Mesendoderm (in vitro differentiated cells): ENCODE measurements around the gene PLPPR1.

Experiments used
- DNase-seq: peaks from one replicate; pipeline ENCODE4 v3.0.0; 2013
- H2AK5ac ChIP-seq: 2 replicates; pipeline ENCODE4 v1.6.1; 2013; ENCODE audit warnings: low read length, inconsistent platforms
- H2BK120ac ChIP-seq: 2 replicates; pipeline ENCODE4 v1.6.1; 2013; ENCODE audit warnings: low read depth, mild to moderate bottlenecking, low read length, moderate library complexity, mixed read lengths
- H2BK15ac ChIP-seq: replicated peaks from 2 replicates; pipeline ENCODE4 v1.6.1; 2013; ENCODE audit warnings: low read depth, mild to moderate bottlenecking, moderate library complexity
- H2BK5ac ChIP-seq: 2 replicates; pipeline ENCODE4 v1.6.1; 2013; ENCODE audit warnings: low read length, inconsistent platforms
- H3K18ac ChIP-seq: 2 replicates; pipeline ENCODE4 v1.6.1; 2013; ENCODE audit warnings: mild to moderate bottlenecking, low read length, mixed read lengths
- H3K23ac ChIP-seq: one replicate; pipeline ENCODE4 v1.6.1; 2013; ENCODE audit warnings: low read length
- H3K27ac ChIP-seq: 2 replicates; pipeline ENCODE4 v1.5.1; 2013; ENCODE audit warnings: low read depth, mild to moderate bottlenecking, inconsistent platforms, low read length, moderate library complexity
- H3K27me3 ChIP-seq: 2 replicates; pipeline ENCODE4 v1.6.1; 2013; ENCODE audit warnings: low read length, control low read depth, mild to moderate bottlenecking, inconsistent platforms; ENCODE audit not compliant: insufficient read depth, poor library complexity
- H3K36me3 ChIP-seq: 2 replicates; pipeline ENCODE4 v1.6.1; 2013; ENCODE audit warnings: low read length, inconsistent platforms; ENCODE audit not compliant: control insufficient read depth, insufficient read depth
- H3K4ac ChIP-seq: one replicate; pipeline ENCODE4 v1.6.1; 2013; ENCODE audit warnings: low read depth, mild to moderate bottlenecking, low read length, moderate library complexity
- H3K4me1 ChIP-seq: 2 replicates; pipeline ENCODE4 v1.6.1; 2013; ENCODE audit warnings: low read depth, low read length, inconsistent platforms; ENCODE audit not compliant: control insufficient read depth
- H3K4me2 ChIP-seq: 2 replicates; pipeline ENCODE4 v1.6.1; 2013; ENCODE audit warnings: low read length
- H3K4me3 ChIP-seq: 2 replicates; pipeline ENCODE4 v1.5.1; 2013; ENCODE audit warnings: mild to moderate bottlenecking, low read length
- H3K56ac ChIP-seq: one replicate; pipeline ENCODE4 v1.6.1; 2013; ENCODE audit warnings: low read length
- H3K79me1 ChIP-seq: 2 replicates; pipeline ENCODE4 v1.6.1; 2013; ENCODE audit warnings: low read length, inconsistent platforms
- H3K79me2 ChIP-seq: 2 replicates; pipeline ENCODE4 v1.6.1; 2013; ENCODE audit warnings: mild to moderate bottlenecking, low read length; ENCODE audit not compliant: control insufficient read depth, insufficient read depth
- H3K9ac ChIP-seq: 2 replicates; pipeline ENCODE4 v1.6.1; 2013; ENCODE audit warnings: low read length, inconsistent platforms
- H4K5ac ChIP-seq: one replicate; pipeline ENCODE4 v1.6.1; 2013; ENCODE audit warnings: low read length
- H4K8ac ChIP-seq: one replicate; pipeline ENCODE4 v1.6.1; 2013; ENCODE audit warnings: low read depth, mild to moderate bottlenecking, control low read depth, low read length, moderate library complexity
- WGBS: extraction: QIAGEN DNeasy Blood & Tissue Kit; methylation state at CpG from one replicate; pipeline ENCODE4 v1.1.7; 2013; ENCODE audit warnings: low lambda C conversion rate, missing lambda C conversion rate; ENCODE audit not compliant: insufficient coverage; ENCODE audit errors: extremely low coverage; 5-methylcytosine and 5-hydroxymethylcytosine counted together

Gene PLPPR1

DNA sequence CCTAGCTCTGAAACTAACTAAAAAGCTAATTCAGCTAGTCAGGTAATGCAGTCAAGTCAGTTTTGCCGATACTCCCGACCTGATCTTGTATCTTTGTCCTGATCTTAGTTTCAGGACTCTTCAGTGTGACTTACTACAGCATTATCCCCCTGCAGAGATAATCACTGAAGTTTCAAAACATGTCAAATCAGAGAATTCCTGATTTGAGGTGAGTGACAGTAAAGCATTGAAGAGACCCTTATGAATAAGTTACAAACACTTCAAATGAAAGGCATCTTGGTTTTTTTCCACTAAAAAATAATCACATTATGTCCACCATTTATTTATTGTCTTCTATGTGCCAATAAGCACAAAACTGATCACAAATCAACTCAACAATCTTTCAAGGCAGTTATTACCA, 308.7 kb downstream of the PLPPR1 start:
- Histone ChIP-seq H3K79me2 (no peaks in the 10 kb centered on the region), H4K5ac (no peak overlapping the region), H4K8ac (no peak overlapping the region), H2BK120ac (no peak overlapping the region), H3K9ac (no peak overlapping the region), H2BK15ac (no peak overlapping the region), H3K4me3 (no peak overlapping the region), H3K4ac (no peak overlapping the region), H3K27ac (no peak overlapping the region), H3K36me3 (no peaks in the 10 kb centered on the region), H3K56ac (no peak overlapping the region), H3K27me3 (no peaks in the 10 kb centered on the region), H3K4me1 (no peaks in the 10 kb centered on the region), H3K23ac (no peak overlapping the region), H2AK5ac (no peak overlapping the region), H3K4me2 (no peak overlapping the region), H3K18ac (no peak overlapping the region), H2BK5ac (no peak overlapping the region), H3K79me1 (no peaks in the 10 kb centered on the region)
- WGBS = no CpG with 5 or more reads among the region's 2 CpGs
- DNase-seq = no peak

DNA sequence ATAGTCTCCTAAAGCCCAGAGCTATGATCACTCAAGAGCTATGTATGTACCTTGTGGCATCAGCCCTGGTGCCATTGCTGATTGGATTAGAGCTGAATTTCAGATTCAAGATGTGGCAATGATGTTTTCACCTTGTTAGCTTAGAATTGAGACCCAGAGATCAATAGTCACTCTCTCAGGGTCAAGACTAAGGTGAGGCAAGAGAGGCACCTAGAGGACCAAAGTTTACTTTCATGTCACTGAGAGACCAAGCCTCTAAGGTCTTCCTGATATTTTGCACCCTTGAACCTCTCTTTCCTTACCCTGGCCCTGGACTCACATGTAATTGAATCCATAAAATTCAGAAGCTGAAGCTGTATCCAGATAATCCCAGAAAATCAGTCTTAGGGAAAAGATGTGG, 313.4 kb downstream of the PLPPR1 start:
- no peak for DNase-seq
- Histone ChIP-seq H3K9ac (no peak overlapping the region), H3K27ac (no peak overlapping the region), H2BK15ac (no peak overlapping the region), H3K18ac (no peak overlapping the region), H3K56ac (no peak overlapping the region), H3K23ac (no peak overlapping the region), H3K4me1 (no peaks in the 10 kb centered on the region), H3K4me2 (no peak overlapping the region), H3K4ac (no peak overlapping the region), H2AK5ac (no peak overlapping the region), H3K4me3 (no peak overlapping the region), H2BK5ac (no peak overlapping the region), H3K27me3 (no peaks in the 10 kb centered on the region), H3K79me1 (no peaks in the 10 kb centered on the region), H4K8ac (no peak overlapping the region), H3K79me2 (no peaks in the 10 kb centered on the region), H3K36me3 (no peaks in the 10 kb centered on the region), H2BK120ac (no peak overlapping the region), H4K5ac (no peak overlapping the region)

DNA sequence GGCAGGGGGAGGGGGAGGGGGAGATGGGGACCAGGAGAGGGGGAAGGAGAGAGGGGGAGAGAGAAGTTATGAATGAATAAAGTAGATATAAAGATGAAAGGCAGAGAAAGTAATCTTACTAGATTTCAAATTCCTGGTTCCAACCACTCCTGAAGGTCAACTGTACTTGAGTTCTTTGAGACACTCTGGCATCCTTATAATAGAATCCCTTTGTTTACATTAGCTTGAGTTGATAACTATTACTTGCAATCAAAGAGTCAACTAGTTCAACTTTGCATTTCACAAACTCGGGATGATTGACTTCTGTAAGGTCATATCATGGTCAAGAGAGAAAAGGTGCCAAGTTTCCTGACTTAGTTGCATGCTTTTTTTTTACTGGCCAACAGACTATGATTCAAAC, 314.1 kb downstream of the PLPPR1 start:
- H3K27me3 ChIP-seq = no peaks in the 10 kb centered on the region

DNA sequence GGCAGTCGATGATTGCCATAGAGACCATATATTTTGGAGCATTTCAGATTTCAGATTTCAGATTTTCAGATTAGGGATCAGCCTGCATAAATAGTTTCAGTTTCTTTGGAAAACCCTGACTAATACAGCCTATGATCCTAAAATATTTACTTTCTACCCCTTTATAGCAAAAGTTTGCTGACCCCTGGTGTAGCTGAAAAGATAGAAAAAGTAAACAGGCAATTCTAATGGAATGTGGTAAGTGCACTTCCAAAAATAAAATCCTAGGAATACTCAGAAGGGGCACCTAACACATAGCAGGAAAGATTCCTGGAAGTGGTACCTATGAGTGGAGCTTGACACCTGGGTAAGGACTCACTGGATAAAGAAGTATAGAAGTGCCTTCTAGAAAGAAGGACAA, 321.8 kb downstream of the PLPPR1 start:
- no peaks in the 10 kb centered on the region for H3K36me3 ChIP-seq
- no peak overlapping the region for H3K9ac ChIP-seq
- no peak overlapping the region for H3K56ac ChIP-seq
- H3K79me2 ChIP-seq = no peaks in the 10 kb centered on the region
- H2BK15ac ChIP-seq = no peak overlapping the region
- no peak overlapping the region for H4K8ac ChIP-seq
- no peak overlapping the region for H3K18ac ChIP-seq
- no peak overlapping the region for H3K4me2 ChIP-seq
- no peak for DNase-seq
- H3K27ac ChIP-seq = no peak overlapping the region
- H4K5ac ChIP-seq = no peak overlapping the region
- H3K4me3 ChIP-seq = no peak overlapping the region
- no peak overlapping the region for H3K23ac ChIP-seq
- no peak overlapping the region for H2BK5ac ChIP-seq
- no peaks in the 10 kb centered on the region for H3K79me1 ChIP-seq
- no peak overlapping the region for H2AK5ac ChIP-seq
- H3K27me3 ChIP-seq = no peaks in the 10 kb centered on the region
- no CpG with 5 or more reads among the region's 1 CpG for WGBS
- no peak overlapping the region for H3K4ac ChIP-seq
- no peaks in the 10 kb centered on the region for H3K4me1 ChIP-seq
- no peak overlapping the region for H2BK120ac ChIP-seq

More for the DNA sequence above, 314.1 kb downstream of the PLPPR1 start:
- no peak overlapping the region for H2BK15ac ChIP-seq
- no peaks in the 10 kb centered on the region for H3K36me3 ChIP-seq
- no peak overlapping the region for H3K18ac ChIP-seq
- no peak overlapping the region for H2BK120ac ChIP-seq
- no peak overlapping the region for H4K5ac ChIP-seq
- no peak overlapping the region for H2AK5ac ChIP-seq
- no peak overlapping the region for H2BK5ac ChIP-seq
- H3K4me2 ChIP-seq = no peak overlapping the region
- no peaks in the 10 kb centered on the region for H3K4me1 ChIP-seq
- H3K56ac ChIP-seq = no peak overlapping the region
- H3K79me1 ChIP-seq = no peaks in the 10 kb centered on the region
- H3K23ac ChIP-seq = no peak overlapping the region
- no peak overlapping the region for H3K4ac ChIP-seq
- no peak overlapping the region for H3K27ac ChIP-seq
- H3K79me2 ChIP-seq = no peaks in the 10 kb centered on the region
- H3K9ac ChIP-seq = no peak overlapping the region
- no peak overlapping the region for H4K8ac ChIP-seq
- no peak overlapping the region for H3K4me3 ChIP-seq
- no peak for DNase-seq
- WGBS = no CpG with 5 or more reads among the region's 1 CpG

DNA sequence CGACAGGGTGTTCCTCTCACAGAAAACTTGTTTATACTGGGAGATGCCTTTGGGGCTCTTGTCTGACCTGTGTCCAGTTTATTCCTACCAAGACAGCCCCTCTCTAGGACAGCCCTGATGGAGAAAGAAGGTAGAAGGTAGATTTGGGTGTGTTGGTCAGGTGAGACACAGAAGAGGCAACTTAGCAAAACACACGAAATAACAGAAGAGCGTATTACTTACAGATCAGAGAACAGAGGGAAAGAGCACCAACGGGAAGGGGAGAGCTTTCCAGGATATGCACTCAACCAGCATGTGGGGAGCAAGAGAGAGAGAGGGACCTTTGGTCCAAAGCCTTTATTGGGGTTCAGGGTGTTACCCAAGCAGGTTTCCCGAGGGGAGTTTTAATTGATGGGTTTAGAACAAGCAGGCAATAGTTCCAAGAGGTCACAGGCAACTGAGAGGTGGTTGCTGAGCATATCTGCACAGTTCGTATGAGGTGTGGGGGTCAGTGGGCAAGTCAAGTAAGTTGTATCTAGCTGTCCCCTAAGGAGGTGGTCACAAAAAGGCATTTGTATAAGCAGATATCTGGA, 324.5 kb downstream of the PLPPR1 start:
- no peak overlapping the region for H2BK15ac ChIP-seq
- no peak overlapping the region for H4K8ac ChIP-seq
- H3K27ac ChIP-seq = no peak overlapping the region
- H3K9ac ChIP-seq = no peak overlapping the region
- H3K4me3 ChIP-seq = no peak overlapping the region
- no peak overlapping the region for H2AK5ac ChIP-seq
- H3K79me1 ChIP-seq = no peaks in the 10 kb centered on the region
- no peak overlapping the region for H3K23ac ChIP-seq
- no peak overlapping the region for H3K4ac ChIP-seq
- DNase-seq = no peak
- H3K79me2 ChIP-seq = no peaks in the 10 kb centered on the region
- no peak overlapping the region for H3K4me2 ChIP-seq
- H3K27me3 ChIP-seq = no peaks in the 10 kb centered on the region
- no peaks in the 10 kb centered on the region for H3K4me1 ChIP-seq
- H3K36me3 ChIP-seq = no peaks in the 10 kb centered on the region
- H2BK5ac ChIP-seq = no peak overlapping the region
- H3K18ac ChIP-seq = no peak overlapping the region
- no peak overlapping the region for H4K5ac ChIP-seq
- H3K56ac ChIP-seq = no peak overlapping the region
- no peak overlapping the region for H2BK120ac ChIP-seq
- WGBS = no CpG with 5 or more reads among the region's 6 CpGs

DNA sequence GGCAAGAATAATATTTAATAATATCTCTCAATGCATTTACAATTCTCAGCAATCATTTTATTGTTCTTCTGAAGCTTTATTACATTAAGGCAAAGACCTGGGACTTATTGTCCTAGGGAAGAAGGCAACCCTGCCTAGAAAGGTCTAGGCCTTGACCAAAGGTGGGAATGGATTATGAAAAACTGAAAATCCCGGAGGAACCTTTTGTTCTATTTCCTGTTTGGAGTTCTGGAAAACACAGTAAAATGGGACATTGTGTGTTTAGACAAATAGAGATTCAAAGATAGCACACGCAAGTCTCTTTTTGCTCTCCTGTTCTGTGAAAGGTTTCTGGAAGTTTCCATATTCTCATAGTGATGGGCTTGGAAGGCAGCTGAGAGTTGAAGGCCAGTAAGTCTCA, 325.2 kb downstream of the PLPPR1 start:
- Histone ChIP-seq H3K18ac (no peak overlapping the region), H3K27ac (no peak overlapping the region), H3K27me3 (no peaks in the 10 kb centered on the region), H3K4me1 (no peaks in the 10 kb centered on the region), H3K56ac (no peak overlapping the region), H3K36me3 (no peaks in the 10 kb centered on the region), H3K4me3 (no peak overlapping the region), H4K5ac (no peak overlapping the region), H3K4ac (no peak overlapping the region), H2AK5ac (no peak overlapping the region), H2BK120ac (no peak overlapping the region), H3K9ac (no peak overlapping the region), H3K4me2 (no peak overlapping the region), H3K79me2 (no peaks in the 10 kb centered on the region), H3K79me1 (no peaks in the 10 kb centered on the region), H2BK15ac (no peak overlapping the region), H2BK5ac (no peak overlapping the region), H4K8ac (no peak overlapping the region), H3K23ac (no peak overlapping the region)
- DNase-seq = no peak
- WGBS = no CpG with 5 or more reads among the region's 2 CpGs
